KMS-11 (cell line): ENCODE results near the gene TEDC1.
A peak's percentile ranks its signal among the peaks of the same experiment; 100 is the strongest.

Experiments used
- H2AFZ ChIP-seq: fragments of 200-600 bp; sonication (generic); 2 replicates; pipeline ENCODE4 v1.6.1; 2016; ENCODE audit warnings: antibody characterized with exemption, mixed run types, low read depth
- H3K27ac ChIP-seq: fragments of 200-600 bp; sonication (generic); 2 replicates; pipeline ENCODE4 v1.6.1; 2016; ENCODE audit warnings: mild to moderate bottlenecking, mixed run types
- H3K27me3 ChIP-seq: fragments of 200-600 bp; sonication (generic); 2 replicates; pipeline ENCODE4 v1.6.1; 2017; ENCODE audit warnings: mild to moderate bottlenecking, low read depth, mixed run types, moderate library complexity; ENCODE audit not compliant: insufficient read depth
- H3K36me3 ChIP-seq: fragments of 200-600 bp; sonication (generic); 2 replicates; pipeline ENCODE4 v1.6.1; 2017; ENCODE audit warnings: mild to moderate bottlenecking, mixed run types; ENCODE audit not compliant: insufficient read depth
- H3K4me1 ChIP-seq: fragments of 200-600 bp; sonication (generic); 2 replicates; pipeline ENCODE4 v1.6.1; 2016; ENCODE audit warnings: mild to moderate bottlenecking, low read depth, mixed run types; ENCODE audit not compliant: poor library complexity, severe bottlenecking
- H3K4me2 ChIP-seq: fragments of 200-600 bp; sonication (generic); 2 replicates; pipeline ENCODE4 v1.7.0; 2016; ENCODE audit warnings: mild to moderate bottlenecking, mixed run types
- H3K4me3 ChIP-seq: fragments of 200-600 bp; sonication (generic); IDR thresholded peaks from 2 replicates; pipeline ENCODE4 v1.6.1; 2017; ENCODE audit warnings: low read depth, low read length, mixed read lengths; ENCODE audit not compliant: insufficient read depth
- H3K79me2 ChIP-seq: fragments of 200-600 bp; sonication (generic); 2 replicates; pipeline ENCODE4 v1.6.1; 2016; ENCODE audit warnings: low read depth, mixed run types; ENCODE audit not compliant: insufficient read depth
- H3K9ac ChIP-seq: fragments of 200-600 bp; sonication (generic); 2 replicates; pipeline ENCODE4 v1.6.1; 2016; ENCODE audit warnings: mild to moderate bottlenecking, mixed run types
- H4K20me1 ChIP-seq: fragments of 200-600 bp; sonication (generic); 2 replicates; pipeline ENCODE4 v1.6.1; 2016; ENCODE audit warnings: mild to moderate bottlenecking, mixed run types; ENCODE audit not compliant: insufficient read depth
- CTCF ChIP-seq: fragments of 200-600 bp; sonication (generic); conservative IDR thresholded peaks from 2 replicates; pipeline ENCODE4 v1.6.1; 2017; ENCODE audit warnings: low read depth, mild to moderate bottlenecking, antibody characterized with exemption, low read length, moderate library complexity, mixed read lengths

Gene TEDC1

GRCh38 chr14:105481886-105482457 lies 9.1 kb upstream of the TEDC1 start:
- Histone ChIP-seq H3K9ac (peak overlapping the region; percentile 100), H3K4me1 (peaks cover 35% of the 10 kb centered on the region), H3K27me3 (peaks cover 32% of the 10 kb centered on the region), H3K79me2 (peaks cover under 1% of the 10 kb centered on the region; the same call in 1 of the 2 replicates), H3K36me3 (no peaks in the 10 kb centered on the region), H3K4me2 (peak overlapping the region; percentile 100), H3K27ac (peak overlapping the region; percentile 99), H3K4me3 (peak overlapping the region; percentile 55), H4K20me1 (no peaks in the 10 kb centered on the region), H2AFZ (peak overlapping the region; percentile 19; the same call in 1 of the 2 replicates)
- TF ChIP-seq CTCF, result no peak; the same call in 1 of the 2 replicates

- Histone ChIP-seq H3K27me3 (peaks cover 27% of the 10 kb centered on the region), H3K27ac (peak overlapping the region; percentile 99), H3K4me2 (peak overlapping the region; percentile 100), H3K79me2 (peaks cover 6% of the 10 kb centered on the region; the same call in 1 of the 2 replicates), H3K4me1 (peaks cover 35% of the 10 kb centered on the region), H3K36me3 (no peaks in the 10 kb centered on the region), H4K20me1 (no peaks in the 10 kb centered on the region), H2AFZ (no peak overlapping the region; the same call in 1 of the 2 replicates), H3K9ac (peak overlapping the region; percentile 100), H3K4me3 (no peak overlapping the region)
- no peak for TF ChIP-seq CTCF
Observed at GRCh38 chr14:105482486-105483110, 8.4 kb upstream of the TEDC1 start.

GRCh38 chr14:105483300-105484068 lies 7.6 kb upstream of the TEDC1 start:
- H3K4me2 ChIP-seq, result no peak overlapping the region

More at GRCh38 chr14:105483300-105484068, 7.6 kb upstream of the TEDC1 start:
- Histone ChIP-seq H4K20me1 (no peaks in the 10 kb centered on the region), H2AFZ (no peak overlapping the region), H3K9ac (peak overlapping the region; percentile 100; the same call in 1 of the 2 replicates), H3K4me3 (no peak overlapping the region), H3K36me3 (no peaks in the 10 kb centered on the region), H3K4me1 (peaks cover 30% of the 10 kb centered on the region), H3K27me3 (peaks cover 20% of the 10 kb centered on the region), H3K79me2 (peaks cover 13% of the 10 kb centered on the region; the same call in 1 of the 2 replicates), H3K27ac (no peak overlapping the region)
- no peak for TF ChIP-seq CTCF
